Activated T-helper 17 cell treated with anti-CD3 and anti-CD28 coated beads, Interleukin-2, amount 50 U/mL, for 72 hours (primary cell): Measurements from ENCODE around the gene CLDN6. TPM values are rescaled to one million over a fixed set of nuclear protein-coding genes. Genes with fewer than 3 reads are reported as not detected.
A peak's percentile ranks its signal among the peaks of the same experiment; 100 is the strongest.

ENCODE experiments used
- ATAC-seq: fragments of 150-1000 bp; cut with Tn5 transposase; replicated peaks from 2 replicates; pipeline ENCODE4 v1.10.0; 2021; ENCODE audit warnings: mild to moderate bottlenecking, moderate library complexity
- H3K27ac Mint-ChIP-seq: one replicate; pipeline ENCODE4 v1.8.0; 2022; ENCODE audit warnings: mixed read lengths
- H3K27me3 Mint-ChIP-seq: one replicate; pipeline ENCODE4 v1.8.0; 2022; ENCODE audit warnings: mixed read lengths
- H3K36me3 Mint-ChIP-seq: one replicate; pipeline ENCODE4 v1.8.0; 2022; ENCODE audit warnings: low read depth, mild to moderate bottlenecking, mixed read lengths
- H3K4me1 Mint-ChIP-seq: one replicate; pipeline ENCODE4 v1.8.0; 2022; ENCODE audit warnings: mixed read lengths
- H3K4me3 Mint-ChIP-seq: one replicate; pipeline ENCODE4 v1.8.0; 2022; ENCODE audit warnings: mild to moderate bottlenecking, mixed read lengths
- H3K9me3 Mint-ChIP-seq: one replicate; pipeline ENCODE4 v1.8.0; 2022; ENCODE audit warnings: mixed read lengths
- total RNA-seq, 2 donors: library from RNA; stranded (reverse); gene quantifications; one replicate each; pipeline ENCODE4 v1.2.3, GENCODE V29; 2022

The CLDN6 gene
- total RNA-seq, 2 donors from 2014 or later, result not detected

GRCh38 chr16:2983706-2984136 lies 34.3 kb downstream of the CLDN6 start:
- no peaks in the 10 kb centered on the region for H3K9me3 Mint-ChIP-seq
- ATAC-seq, result peak; percentile 70
- peaks cover 7% of the 10 kb centered on the region for H3K36me3 Mint-ChIP-seq
- H3K27ac Mint-ChIP-seq, result no peak overlapping the region
- H3K4me1 Mint-ChIP-seq, result peaks cover 3% of the 10 kb centered on the region
- H3K27me3 Mint-ChIP-seq, result no peaks in the 10 kb centered on the region
- H3K4me3 Mint-ChIP-seq, result peak overlapping the region; percentile 49

- no peak for ATAC-seq
- Mint-ChIP-seq H3K36me3 (peaks cover 17% of the 10 kb centered on the region), H3K27me3 (no peaks in the 10 kb centered on the region), H3K27ac (no peak overlapping the region), H3K4me3 (peak overlapping the region; percentile 84), H3K9me3 (no peaks in the 10 kb centered on the region), H3K4me1 (peaks cover 3% of the 10 kb centered on the region)
Measured at GRCh38 chr16:2982402-2982801, 35.6 kb downstream of the CLDN6 start.

GRCh38 chr16:2981899-2982250 lies 36.1 kb downstream of the CLDN6 start:
- no peaks in the 10 kb centered on the region for H3K9me3 Mint-ChIP-seq
- ATAC-seq, result no peak
- peaks cover 22% of the 10 kb centered on the region for H3K36me3 Mint-ChIP-seq
- H3K4me3 Mint-ChIP-seq, result peak overlapping the region; percentile 84
- H3K27me3 Mint-ChIP-seq, result no peaks in the 10 kb centered on the region
- H3K27ac Mint-ChIP-seq, result peak overlapping the region; percentile 88
- H3K4me1 Mint-ChIP-seq, result peaks cover 3% of the 10 kb centered on the region

GRCh38 chr16:2981177-2981898 lies 36.6 kb downstream of the CLDN6 start:
- H3K36me3 Mint-ChIP-seq, result peaks cover 26% of the 10 kb centered on the region
- no peaks in the 10 kb centered on the region for H3K9me3 Mint-ChIP-seq
- peak overlapping the region; percentile 88 for H3K27ac Mint-ChIP-seq
- no peak for ATAC-seq
- peaks cover 3% of the 10 kb centered on the region for H3K4me1 Mint-ChIP-seq
- peak overlapping the region; percentile 84 for H3K4me3 Mint-ChIP-seq
- no peaks in the 10 kb centered on the region for H3K27me3 Mint-ChIP-seq

- Mint-ChIP-seq H3K27ac (peak within 1 kb of the TSS; percentile 88), H3K9me3 (no peaks in the 10 kb centered on the region), H3K4me3 (peak within 1 kb of the TSS; percentile 84), H3K27me3 (no peaks in the 10 kb centered on the region), H3K4me1 (peaks cover 3% of the 10 kb centered on the region), H3K36me3 (peaks cover 33% of the 10 kb centered on the region)
- peak; percentile 88 for ATAC-seq
Measured at GRCh38 chr16:2980227-2981176, 37.5 kb downstream of the CLDN6 start, which contains the start of gene PKMYT1. PKMYT1 (minus strand) TSS chr16:2980446; CDS start chr16:2979657, 789 bp downstream.

GRCh38 chr16:2979669-2980226 lies 38.2 kb downstream of the CLDN6 start:
- ATAC-seq, result peak; percentile 16

GRCh38 chr16:2977440-2977839 lies 40.5 kb downstream of the CLDN6 start:
- Mint-ChIP-seq H3K4me1 (peaks cover 3% of the 10 kb centered on the region), H3K27ac (no peak overlapping the region), H3K27me3 (no peaks in the 10 kb centered on the region), H3K9me3 (no peaks in the 10 kb centered on the region), H3K36me3 (peaks cover 37% of the 10 kb centered on the region), H3K4me3 (no peak overlapping the region)
- no peak for ATAC-seq

More at GRCh38 chr16:2979669-2980226, 38.2 kb downstream of the CLDN6 start:
- Mint-ChIP-seq H3K36me3 (peaks cover 33% of the 10 kb centered on the region), H3K4me3 (peak overlapping the region; percentile 84), H3K4me1 (peaks cover 3% of the 10 kb centered on the region), H3K9me3 (no peaks in the 10 kb centered on the region), H3K27me3 (no peaks in the 10 kb centered on the region), H3K27ac (no peak overlapping the region)

- H3K9me3 Mint-ChIP-seq, result no peaks in the 10 kb centered on the region
- no peak for ATAC-seq
- H3K27me3 Mint-ChIP-seq, result no peaks in the 10 kb centered on the region
- H3K4me3 Mint-ChIP-seq, result no peak overlapping the region
- peaks cover 45% of the 10 kb centered on the region for H3K36me3 Mint-ChIP-seq
- H3K4me1 Mint-ChIP-seq, result peaks cover 7% of the 10 kb centered on the region
- H3K27ac Mint-ChIP-seq, result no peak overlapping the region
Measured at GRCh38 chr16:2976673-2977072, 41.3 kb downstream of the CLDN6 start.

GRCh38 chr16:2976201-2976600 lies 41.8 kb downstream of the CLDN6 start:
- Mint-ChIP-seq H3K27me3 (no peaks in the 10 kb centered on the region), H3K4me1 (peaks cover 6% of the 10 kb centered on the region), H3K4me3 (no peak overlapping the region), H3K36me3 (peaks cover 45% of the 10 kb centered on the region), H3K9me3 (no peaks in the 10 kb centered on the region), H3K27ac (no peak overlapping the region)
- ATAC-seq, result no peak

GRCh38 chr16:2975161-2975795 lies 42.7 kb downstream of the CLDN6 start:
- H3K4me1 Mint-ChIP-seq, result peaks cover 6% of the 10 kb centered on the region
- H3K4me3 Mint-ChIP-seq, result no peak overlapping the region
- no peak overlapping the region for H3K27ac Mint-ChIP-seq
- H3K9me3 Mint-ChIP-seq, result no peaks in the 10 kb centered on the region
- no peaks in the 10 kb centered on the region for H3K27me3 Mint-ChIP-seq
- H3K36me3 Mint-ChIP-seq, result peaks cover 45% of the 10 kb centered on the region
- no peak for ATAC-seq

- H3K9me3 Mint-ChIP-seq, result no peaks in the 10 kb centered on the region
- peaks cover 6% of the 10 kb centered on the region for H3K4me1 Mint-ChIP-seq
- H3K27ac Mint-ChIP-seq, result no peak overlapping the region
- H3K4me3 Mint-ChIP-seq, result no peak overlapping the region
- no peak for ATAC-seq
- H3K36me3 Mint-ChIP-seq, result peaks cover 42% of the 10 kb centered on the region
- no peaks in the 10 kb centered on the region for H3K27me3 Mint-ChIP-seq
Measured at GRCh38 chr16:2974319-2975056, 43.5 kb downstream of the CLDN6 start.

GRCh38 chr16:2973605-2974318 lies 44.2 kb downstream of the CLDN6 start:
- H3K4me3 Mint-ChIP-seq, result no peak overlapping the region
- ATAC-seq, result no peak
- H3K4me1 Mint-ChIP-seq, result peaks cover 6% of the 10 kb centered on the region
- H3K27me3 Mint-ChIP-seq, result no peaks in the 10 kb centered on the region
- H3K36me3 Mint-ChIP-seq, result peaks cover 37% of the 10 kb centered on the region
- H3K27ac Mint-ChIP-seq, result no peak overlapping the region
- H3K9me3 Mint-ChIP-seq, result no peaks in the 10 kb centered on the region

- Mint-ChIP-seq H3K36me3 (peaks cover 41% of the 10 kb centered on the region), H3K9me3 (no peaks in the 10 kb centered on the region), H3K4me3 (no peak overlapping the region), H3K27me3 (peaks cover 3% of the 10 kb centered on the region), H3K4me1 (peaks cover 12% of the 10 kb centered on the region), H3K27ac (no peak overlapping the region)
- no peak for ATAC-seq
Measured at GRCh38 chr16:2973093-2973492, 44.9 kb downstream of the CLDN6 start.
